Sigmoid colon (tissue), 4 donors: ENCODE data around the gene VIT.

ENCODE experiments used
- EP300 ChIP-seq, 4 donors: sonication (generic); formaldehyde crosslinking; IDR thresholded peaks; one replicate each; pipeline ENCODE4 v1.6.1; 2017; ENCODE audit warnings: antibody characterized with exemption in 4 of 4
- POLR2A ChIP-seq, 2 donors: fragments of 450-650 bp; IDR thresholded peaks; one replicate each; pipeline ENCODE4 v1.6.1; 2016; ENCODE audit warnings: antibody characterized with exemption in 2 of 2, mild to moderate bottlenecking in 2 of 2, moderate library complexity in 2 of 2
- POLR2AphosphoS5 ChIP-seq, 4 donors: sonication (generic); formaldehyde crosslinking; IDR thresholded peaks; one replicate each; pipeline ENCODE4 v1.6.1; 2017; ENCODE audit warnings: antibody characterized with exemption in 4 of 4
- TF ChIP-seq, protein P1 (sequence below), 4 experiments: fragments of 450-650 bp in 3 of 4; fragments of 200-600 bp in 1 of 4; IDR thresholded peaks; one replicate each; pipeline ENCODE4 v1.5.1; 2016 to 2019; ENCODE audit warnings: antibody characterized with exemption in 4 of 4, mild to moderate bottlenecking in 3 of 4, moderate library complexity in 2 of 4

- TF ChIP-seq POLR2A (IDR thresholded peaks at IDR 0.05) = no peak
- TF ChIP-seq POLR2AphosphoS5 (IDR thresholded peaks at IDR 0.05) = no peak
- TF ChIP-seq, protein P1, sequence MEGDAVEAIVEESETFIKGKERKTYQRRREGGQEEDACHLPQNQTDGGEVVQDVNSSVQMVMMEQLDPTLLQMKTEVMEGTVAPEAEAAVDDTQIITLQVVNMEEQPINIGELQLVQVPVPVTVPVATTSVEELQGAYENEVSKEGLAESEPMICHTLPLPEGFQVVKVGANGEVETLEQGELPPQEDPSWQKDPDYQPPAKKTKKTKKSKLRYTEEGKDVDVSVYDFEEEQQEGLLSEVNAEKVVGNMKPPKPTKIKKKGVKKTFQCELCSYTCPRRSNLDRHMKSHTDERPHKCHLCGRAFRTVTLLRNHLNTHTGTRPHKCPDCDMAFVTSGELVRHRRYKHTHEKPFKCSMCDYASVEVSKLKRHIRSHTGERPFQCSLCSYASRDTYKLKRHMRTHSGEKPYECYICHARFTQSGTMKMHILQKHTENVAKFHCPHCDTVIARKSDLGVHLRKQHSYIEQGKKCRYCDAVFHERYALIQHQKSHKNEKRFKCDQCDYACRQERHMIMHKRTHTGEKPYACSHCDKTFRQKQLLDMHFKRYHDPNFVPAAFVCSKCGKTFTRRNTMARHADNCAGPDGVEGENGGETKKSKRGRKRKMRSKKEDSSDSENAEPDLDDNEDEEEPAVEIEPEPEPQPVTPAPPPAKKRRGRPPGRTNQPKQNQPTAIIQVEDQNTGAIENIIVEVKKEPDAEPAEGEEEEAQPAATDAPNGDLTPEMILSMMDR (IDR thresholded peaks at IDR 0.05) = no peak
- no peak for TF ChIP-seq EP300 (IDR thresholded peaks at IDR 0.05)
These were observed 75.2 kb downstream of the VIT start for GRCh38 chr2:36771671-36772070.
